GM18519 (cell line): Measurements from ENCODE around the gene UCHL1.
"Not testable (repeated sequence)": the region's sequence is repeated elsewhere in the genome, so short reads cannot be mapped to it uniquely, and the experiment has no call there.

Source experiments
- ATAC-seq: cut with Tn5 transposase; IDR thresholded peaks from one replicate; pipeline ENCODE4 v1.9.1; 2021; ENCODE audit warnings: mild to moderate bottlenecking, moderate library complexity; ENCODE audit not compliant: unreplicated experiment, low FRiP score

The UCHL1 gene

GRCh38 chr4:41287852-41288251, 31.1 kb downstream of the UCHL1 start:
- ATAC-seq, result no peak

GRCh38 chr4:41288254-41288653, 31.5 kb downstream of the UCHL1 start:
- ATAC-seq, result no peak

GRCh38 chr4:41290479-41290878, 33.8 kb downstream of the UCHL1 start:
- ATAC-seq, result no peak

- no peak for ATAC-seq
Observed at GRCh38 chr4:41294445-41295062, 37.8 kb downstream of the UCHL1 start.

- no peak for ATAC-seq
Observed at GRCh38 chr4:41296995-41297394, 40.3 kb downstream of the UCHL1 start.

- ATAC-seq, result no peak
Observed at GRCh38 chr4:41297832-41298231, 41.1 kb downstream of the UCHL1 start.

GRCh38 chr4:41299486-41299885, 42.8 kb downstream of the UCHL1 start:
- ATAC-seq, result no peak

GRCh38 chr4:41301137-41301536, 44.4 kb downstream of the UCHL1 start:
- ATAC-seq, result no peak

- ATAC-seq, result no peak
Observed at GRCh38 chr4:41303372-41304118, 46.8 kb downstream of the UCHL1 start.

GRCh38 chr4:41304221-41304620, 47.5 kb downstream of the UCHL1 start:
- no peak for ATAC-seq

- ATAC-seq, result no peak
Observed at GRCh38 chr4:41305476-41305875, 48.7 kb downstream of the UCHL1 start.

- no peak for ATAC-seq
Observed at GRCh38 chr4:41307638-41308037, 50.9 kb downstream of the UCHL1 start.

- ATAC-seq, result no peak
Observed at GRCh38 chr4:41308398-41308797, 51.7 kb downstream of the UCHL1 start.

- ATAC-seq, result not testable (repeated sequence)
Observed at GRCh38 chr4:41315426-41315825, 58.7 kb downstream of the UCHL1 start.

- ATAC-seq, result no peak
Observed at GRCh38 chr4:41315862-41316261, 59.1 kb downstream of the UCHL1 start.
